Neural cell (in vitro differentiated cells): ENCODE results near the gene BCAP29.

Experiments used
- CTCF ChIP-seq: fragments of 450-650 bp; IDR thresholded peaks from 2 replicates; pipeline ENCODE4 v1.5.1; 2014; ENCODE audit warnings: antibody characterized with exemption, mild to moderate bottlenecking, moderate library complexity; ENCODE audit not compliant: poor library complexity, severe bottlenecking
- EP300 ChIP-seq: fragments of 450-650 bp; conservative IDR thresholded peaks from 2 replicates; pipeline ENCODE4 v1.6.1; 2014; ENCODE audit warnings: antibody characterized with exemption, mild to moderate bottlenecking, moderate library complexity; ENCODE audit not compliant: poor library complexity, severe bottlenecking
- EZH2 ChIP-seq: fragments of 200-600, 300-800 bp; shearing (Covaris generic), sonication (generic); IDR thresholded peaks from 2 replicates; pipeline ENCODE4 v1.6.1; 2014; ENCODE audit warnings: antibody characterized with exemption, low read length, borderline replicate concordance, mild to moderate bottlenecking; ENCODE audit not compliant: insufficient read depth, poor library complexity, severe bottlenecking
- MXI1 ChIP-seq: fragments of 450-650 bp; conservative IDR thresholded peaks from 2 replicates; pipeline ENCODE4 v1.6.1; 2014; ENCODE audit warnings: antibody characterized with exemption, mild to moderate bottlenecking; ENCODE audit not compliant: poor library complexity, severe bottlenecking
- POLR2AphosphoS5 ChIP-seq: IDR thresholded peaks from 2 replicates; pipeline ENCODE4 v1.6.1; 2012
- RAD21 ChIP-seq: fragments of 450-650 bp; conservative IDR thresholded peaks from 2 replicates; pipeline ENCODE4 v1.6.1; 2014; ENCODE audit warnings: antibody characterized with exemption, mild to moderate bottlenecking, moderate library complexity
- TAF1 ChIP-seq: IDR thresholded peaks from 2 replicates; pipeline ENCODE4 v1.6.1; 2012; ENCODE audit warnings: low read depth

- no peak for TF ChIP-seq CTCF
- TF ChIP-seq EZH2: no peak
- no peak for TF ChIP-seq POLR2AphosphoS5
- TF ChIP-seq TAF1: no peak
- no peak for TF ChIP-seq RAD21
- no peak for TF ChIP-seq EP300
- TF ChIP-seq MXI1: no peak
These were observed 6.5 kb upstream of the BCAP29 start for GRCh38 chr7:107573537-107573936.
